Hypothalamus (tissue), 51 donors: ENCODE measurements around the gene LRPAP1.

ENCODE experiments used
- DNase-seq, 51 donors: peaks; one replicate each; lab custom pipeline; 2025; lab: John Stamatoyannopoulos, UW

Gene LRPAP1

DNA sequence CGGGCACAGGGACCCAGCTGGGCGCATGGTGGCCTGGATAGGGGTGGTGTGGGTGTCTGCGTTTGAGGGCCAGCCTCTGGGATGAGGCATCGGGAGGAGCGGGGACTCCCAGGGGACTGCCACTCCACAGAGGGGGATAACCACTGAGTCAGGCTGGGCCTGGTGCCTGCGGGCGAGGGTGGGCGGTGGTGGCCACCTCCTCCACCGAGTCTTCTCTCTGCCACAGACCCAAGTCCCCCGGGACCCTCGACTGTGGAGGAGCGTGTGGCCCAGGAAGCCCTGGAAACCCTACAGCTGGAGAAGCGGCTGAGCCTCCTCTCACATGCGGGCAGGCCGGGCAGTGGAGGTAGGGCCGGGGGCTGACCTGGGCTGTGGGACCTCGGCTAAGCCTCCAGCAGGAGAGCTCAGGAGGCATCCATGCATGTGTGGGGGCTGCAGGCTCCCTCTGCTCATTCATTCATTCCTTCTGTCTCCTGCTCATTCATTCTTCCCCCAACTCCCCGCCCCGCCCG lies 42.7 kb downstream of the LRPAP1 start:
- no peak for DNase-seq

DNA sequence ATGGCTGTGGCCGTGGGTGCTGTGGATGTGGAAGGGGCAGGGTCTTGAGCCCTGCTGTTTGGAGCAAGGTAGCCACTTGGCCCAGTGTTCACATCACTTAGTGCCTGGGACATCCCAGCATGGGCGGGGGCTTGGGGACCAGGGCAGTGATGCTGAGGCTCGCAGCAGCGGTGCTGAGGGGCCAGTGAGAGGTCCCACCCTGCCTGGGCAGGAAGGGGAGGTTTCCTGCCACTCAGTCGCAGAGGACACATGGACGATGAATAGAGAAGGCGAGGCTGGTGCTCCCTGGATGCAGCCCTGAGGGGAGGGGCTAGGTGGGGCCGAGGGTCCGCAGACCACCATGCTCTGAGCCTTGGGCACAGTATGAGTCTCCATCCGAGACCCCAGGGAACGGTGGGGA lies 43.4 kb downstream of the LRPAP1 start:
- no peak for DNase-seq

DNA sequence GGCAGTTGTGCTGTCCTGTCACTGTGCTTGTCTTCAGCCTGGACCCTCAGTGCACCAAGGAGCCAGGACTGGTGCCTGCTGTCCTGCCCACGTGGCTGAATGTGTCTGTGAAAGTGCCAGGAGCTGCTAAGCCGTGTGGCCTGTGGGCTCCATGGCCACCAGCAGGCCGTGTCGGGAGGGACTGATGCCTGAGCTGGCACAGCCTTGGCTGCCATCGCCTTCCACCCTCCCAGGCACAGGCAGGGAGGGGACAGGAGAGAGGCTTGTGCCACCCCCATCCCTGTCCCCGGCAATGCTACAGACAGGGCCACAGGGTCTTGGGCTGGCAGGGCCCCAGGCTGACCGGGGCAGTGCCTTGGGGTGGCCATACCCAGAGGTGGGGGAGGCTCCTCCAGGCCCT lies 44.4 kb downstream of the LRPAP1 start:
- DNase-seq: peak in 6 of 51 donors; percentile 12 to 34 (median 27)

DNA sequence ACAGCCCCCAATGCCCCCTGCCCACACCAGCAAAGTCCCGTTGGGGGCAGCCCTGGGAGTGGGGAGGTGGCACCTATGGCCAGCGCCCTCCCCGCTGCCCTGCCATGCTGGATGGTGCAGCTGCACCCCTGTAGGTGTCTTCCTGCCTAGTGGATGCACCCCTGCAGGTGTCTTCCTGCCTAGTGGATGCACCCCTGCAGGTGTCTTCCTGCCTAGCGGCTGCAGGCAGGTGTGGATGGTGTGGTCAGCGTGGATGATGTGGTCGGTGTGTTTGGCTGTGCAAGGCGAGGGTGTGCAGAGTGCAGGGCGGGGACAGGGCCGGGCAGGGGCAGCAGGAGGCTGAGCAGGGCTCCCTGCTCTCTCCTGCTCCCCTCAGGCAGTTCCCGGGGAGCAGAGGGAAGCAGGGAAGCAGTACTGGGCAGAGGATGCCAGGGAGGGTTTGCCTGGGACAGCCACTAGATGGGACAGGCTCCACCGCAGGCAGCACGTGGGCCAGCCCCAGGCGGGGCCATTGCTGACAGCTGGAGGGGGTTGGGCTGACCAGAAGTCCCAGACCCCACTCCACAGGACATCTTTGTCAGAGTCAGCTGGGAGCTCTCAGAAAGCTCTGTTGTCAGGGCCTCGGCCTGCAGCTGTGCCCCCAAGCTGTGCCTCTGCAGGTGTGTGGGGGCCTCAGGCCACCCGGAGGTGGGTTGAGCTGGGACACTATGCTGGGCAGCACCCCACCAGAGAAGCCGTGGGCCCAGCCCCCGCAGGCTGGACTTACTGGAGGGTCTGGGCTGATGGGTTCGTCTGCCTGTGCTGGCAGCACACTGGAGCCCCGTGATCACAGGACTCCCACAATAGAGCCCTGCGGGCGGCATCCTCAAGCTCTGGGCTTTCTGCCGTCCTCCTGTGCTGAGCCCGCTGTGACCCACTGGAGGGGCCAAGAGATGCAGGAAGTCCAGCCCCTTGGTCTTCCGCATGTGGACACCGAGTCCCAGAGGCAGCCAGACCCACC lies 45.4 kb downstream of the LRPAP1 start:
- peak in 20 of 51 donors; percentile 16 to 72 (median 41) for DNase-seq

GRCh38 chr4:3485886-3486540 lies 46.2 kb downstream of the LRPAP1 start:
- DNase-seq: no peak

DNA sequence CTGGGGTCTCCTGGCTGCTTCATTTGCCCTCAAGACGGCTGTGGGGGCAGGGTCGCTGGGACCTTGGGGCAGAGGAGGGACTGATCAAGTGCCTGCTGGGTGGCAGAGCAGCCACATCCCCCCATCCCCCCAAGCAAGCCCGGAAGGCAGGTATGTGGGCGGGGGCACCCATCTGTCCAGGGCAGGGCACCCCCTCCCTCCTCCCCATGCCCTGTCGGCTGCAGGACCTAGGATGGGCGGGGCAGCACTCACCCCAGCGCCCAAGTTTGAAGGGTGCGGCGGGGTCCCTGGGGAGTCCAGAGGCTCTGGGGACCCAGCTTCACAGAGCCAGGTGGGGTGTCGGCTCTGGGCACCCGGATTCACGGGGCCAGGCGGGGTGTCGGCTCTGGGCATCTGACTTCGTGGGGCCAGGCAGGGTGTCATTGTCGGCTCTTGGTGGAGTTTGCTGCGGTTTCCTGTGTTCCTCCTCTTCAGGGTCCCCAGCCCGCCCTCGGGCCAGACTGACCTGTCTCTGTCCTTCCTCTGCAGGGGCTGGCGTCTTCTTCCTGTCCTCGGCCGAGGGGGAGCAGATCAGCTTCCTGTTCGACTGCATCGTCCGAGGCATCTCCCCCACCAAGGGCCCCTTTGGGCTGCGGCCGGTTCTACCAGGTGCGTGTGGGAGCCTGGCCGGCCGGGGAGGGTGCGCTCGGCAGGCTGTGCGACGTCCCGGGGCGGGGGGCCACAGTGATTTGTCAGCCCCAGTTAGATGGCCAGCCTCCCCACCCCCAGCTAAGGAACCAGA lies 47.0 kb downstream of the LRPAP1 start:
- no peak for DNase-seq

GRCh38 chr4:3484057-3484973 lies 47.9 kb downstream of the LRPAP1 start:
- DNase-seq: peak in 7 of 51 donors; percentile 15 to 61 (median 37)

DNA sequence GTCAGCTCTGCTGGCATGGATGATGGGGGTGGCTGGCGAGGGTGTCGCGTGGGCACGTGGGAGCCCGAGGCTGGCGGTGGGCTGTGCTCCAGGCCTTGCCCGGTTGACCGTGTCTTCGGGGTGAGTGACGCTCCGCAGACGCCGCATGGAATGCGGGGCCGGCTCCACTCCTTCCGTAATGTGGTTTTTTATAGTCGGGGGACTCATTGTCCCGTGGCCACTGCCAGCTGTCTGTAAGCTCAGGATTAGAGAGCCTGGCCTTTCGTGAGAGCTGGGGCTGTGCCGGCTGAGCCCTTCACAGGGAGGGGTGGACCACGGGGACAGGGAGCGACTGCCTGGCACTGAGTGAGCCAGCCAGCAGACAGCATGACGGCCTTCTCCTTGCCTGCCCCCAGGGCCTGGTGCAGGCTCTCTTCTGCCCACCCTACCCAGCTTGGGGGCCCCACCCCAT lies 48.7 kb downstream of the LRPAP1 start:
- peak in 13 of 51 donors; percentile 7 to 55 (median 31) for DNase-seq

DNA sequence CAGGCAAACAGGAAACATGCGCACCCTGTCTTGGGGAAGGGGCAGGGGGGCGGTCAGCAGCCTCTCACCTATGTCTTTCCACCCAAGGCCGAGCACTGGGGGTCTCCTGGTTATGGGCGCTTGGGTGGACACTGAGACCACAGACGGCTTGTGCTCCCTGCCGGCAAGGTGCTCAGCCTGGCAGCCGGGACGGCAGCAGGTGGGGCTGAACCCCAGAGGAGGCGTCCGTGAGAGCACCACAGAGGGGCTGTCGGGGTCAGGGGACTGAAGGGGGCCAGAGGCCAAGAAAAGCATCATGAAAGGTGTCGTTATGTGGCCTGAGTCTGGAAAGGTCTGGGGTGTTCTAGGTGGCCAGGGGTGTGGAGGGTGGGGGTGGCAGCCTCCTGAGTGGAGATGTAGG lies 49.5 kb downstream of the LRPAP1 start:
- no peak for DNase-seq

DNA sequence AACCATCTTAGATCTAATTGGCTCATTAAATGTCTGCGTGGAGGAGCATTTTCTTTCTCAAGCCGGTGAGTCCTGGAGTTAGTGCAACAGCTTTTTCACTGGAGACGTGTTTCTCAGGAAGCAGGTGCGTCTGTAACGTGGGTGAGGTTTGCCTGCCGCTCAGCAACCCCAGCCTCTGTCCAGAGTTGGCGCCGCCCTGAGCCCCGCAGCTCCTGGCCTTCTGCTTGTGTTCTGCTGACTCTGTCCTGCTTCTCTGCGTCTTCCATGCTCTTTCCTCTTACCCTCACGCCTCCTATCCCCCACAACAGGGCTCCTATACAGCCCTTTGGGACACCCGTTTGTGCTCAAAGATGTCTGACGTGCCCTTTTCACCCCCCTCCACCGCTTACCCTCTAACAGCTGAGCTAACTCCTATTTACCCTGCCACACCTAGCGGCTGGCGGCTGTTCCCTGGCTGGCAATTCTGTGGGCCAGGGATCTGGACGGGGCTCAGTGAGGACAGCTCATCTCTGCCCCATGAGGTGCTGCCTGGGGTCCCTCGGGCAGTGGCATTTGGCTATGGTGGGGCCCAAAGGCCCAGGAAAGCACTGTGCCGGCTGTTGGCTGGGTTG lies 50.3 kb downstream of the LRPAP1 start:
- no peak for DNase-seq

GRCh38 chr4:3481113-3481531 lies 51.1 kb downstream of the LRPAP1 start:
- no peak for DNase-seq

DNA sequence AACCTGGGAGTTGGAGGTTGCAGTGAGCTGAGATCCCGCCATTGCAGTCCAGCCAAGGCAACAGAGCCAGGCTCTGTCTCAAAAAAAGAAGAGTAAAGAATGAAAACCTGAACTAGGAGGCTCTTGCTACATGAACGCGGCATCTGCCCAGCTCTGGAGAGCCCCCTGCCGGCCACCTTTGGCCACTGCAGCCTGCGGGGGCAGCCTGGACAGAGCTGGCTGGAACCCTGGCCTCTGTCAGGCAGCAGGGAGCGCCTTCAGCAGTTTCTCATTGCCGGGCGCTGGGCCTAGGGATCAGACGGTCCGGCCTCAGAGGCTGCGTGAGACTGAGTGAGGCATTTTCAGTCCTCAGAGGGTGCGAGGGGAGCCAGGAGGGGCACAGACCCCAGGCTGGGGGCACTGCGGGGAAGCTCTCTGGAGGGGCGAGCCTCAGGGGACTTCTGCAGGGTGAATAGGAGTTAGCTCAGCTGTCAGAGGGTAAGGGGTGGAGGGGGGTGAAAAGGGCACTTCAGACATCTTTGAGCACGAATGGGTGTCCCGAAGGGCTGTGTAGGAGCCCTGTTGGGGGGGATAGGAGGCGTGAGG lies 51.6 kb downstream of the LRPAP1 start:
- DNase-seq: peak in 44 of 51 donors; percentile 4 to 83 (median 55)

GRCh38 chr4:3479358-3480101 lies 52.7 kb downstream of the LRPAP1 start:
- DNase-seq: no peak

- no peak for DNase-seq
These were observed 53.5 kb downstream of the LRPAP1 start for GRCh38 chr4:3478446-3479357.

DNA sequence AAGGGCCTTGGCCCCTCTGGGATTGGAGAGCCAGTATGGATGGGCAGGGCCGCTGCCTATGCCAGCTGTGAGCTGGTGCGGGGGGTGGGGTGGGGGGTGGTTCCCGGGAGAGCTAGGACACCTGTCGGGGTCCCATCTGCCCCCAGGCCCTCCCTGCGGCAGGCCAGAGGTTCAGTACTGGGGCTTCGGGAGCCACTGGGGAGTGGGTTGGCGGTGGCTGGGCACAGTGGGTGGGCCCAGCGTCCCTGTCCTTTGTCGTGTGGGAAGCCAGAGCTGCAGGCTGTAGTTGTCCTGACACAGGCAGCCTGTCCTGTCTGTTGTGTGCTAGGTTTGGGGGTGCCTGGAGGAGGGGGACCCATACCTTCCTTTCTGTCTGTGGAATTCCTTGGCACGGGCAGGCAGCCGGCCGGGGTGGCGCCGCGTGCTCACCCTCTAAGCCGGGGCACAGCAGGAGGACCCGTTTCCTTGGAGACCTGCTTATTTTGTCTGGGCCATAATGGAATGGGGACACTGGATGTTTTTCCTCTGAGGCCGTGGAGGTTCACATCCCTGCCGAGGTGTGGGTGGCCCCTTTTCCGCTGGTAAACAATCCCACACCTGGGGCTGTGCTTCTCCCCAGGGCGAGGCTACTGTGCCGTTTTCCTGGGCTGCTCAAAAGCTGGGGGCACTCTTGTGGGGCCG lies 54.3 kb downstream of the LRPAP1 start:
- no peak for DNase-seq
